GM19463 (cell line): ENCODE measurements around the gene OR52W1.

Experiments
- ATAC-seq: cut with Tn5 transposase; IDR thresholded peaks from one replicate; pipeline ENCODE4 v1.9.1; 2021; ENCODE audit warnings: mild to moderate bottlenecking, moderate library complexity; ENCODE audit not compliant: unreplicated experiment

OR52W1 gene

GRCh38 chr11:6199174-6199810 is at the start of gene OR52W1:
Gene OR52W1 (plus strand): TSS chr11:6199224. CDS start chr11:6199224, 0 bp downstream.
- no peak for ATAC-seq

- no peak for ATAC-seq
Observed at GRCh38 chr11:6151117-6151516, 47.9 kb upstream of the OR52W1 start.

GRCh38 chr11:6152126-6152525 is 46.9 kb upstream of the OR52W1 start:
- no peak for ATAC-seq

GRCh38 chr11:6156628-6157359 is 42.2 kb upstream of the OR52W1 start:
- ATAC-seq: no peak

GRCh38 chr11:6170226-6170625 is 28.8 kb upstream of the OR52W1 start, which contains the start of gene OR52B2:
Gene OR52B2 (minus strand): TSS chr11:6170326. CDS start chr11:6170326, 0 bp downstream.
- no peak for ATAC-seq

GRCh38 chr11:6175440-6175839 is 23.6 kb upstream of the OR52W1 start:
- no peak for ATAC-seq

GRCh38 chr11:6191742-6192141 is 7.3 kb upstream of the OR52W1 start:
- ATAC-seq: no peak

- no peak for ATAC-seq
Observed at GRCh38 chr11:6194065-6194581, 4.9 kb upstream of the OR52W1 start.

- ATAC-seq: peak; percentile 61
Observed at GRCh38 chr11:6196396-6196795, 2.6 kb upstream of the OR52W1 start.

- no peak for ATAC-seq
Observed at GRCh38 chr11:6197466-6198200, 1.4 kb upstream of the OR52W1 start.

GRCh38 chr11:6200975-6201374 is 2.0 kb downstream of the OR52W1 start:
- ATAC-seq: no peak

- no peak for ATAC-seq
Observed at GRCh38 chr11:6201481-6201880, 2.5 kb downstream of the OR52W1 start.

GRCh38 chr11:6202041-6202440 is 3.0 kb downstream of the OR52W1 start:
- no peak for ATAC-seq

GRCh38 chr11:6203327-6203726 is 4.3 kb downstream of the OR52W1 start:
- peak; percentile 87 for ATAC-seq

GRCh38 chr11:6204706-6205105 is 5.7 kb downstream of the OR52W1 start:
- ATAC-seq: no peak

GRCh38 chr11:6205366-6205765 is 6.3 kb downstream of the OR52W1 start, which contains the start of gene C11orf42:
Gene C11orf42 (plus strand): TSS chr11:6205557. CDS start chr11:6205616, 59 bp downstream.
- ATAC-seq: no peak

- ATAC-seq: no peak
Observed at GRCh38 chr11:6206456-6207180, 7.6 kb downstream of the OR52W1 start.

- no peak for ATAC-seq
Observed at GRCh38 chr11:6209801-6210200, 10.8 kb downstream of the OR52W1 start.

GRCh38 chr11:6210274-6210955 is 11.4 kb downstream of the OR52W1 start:
- ATAC-seq: no peak

- ATAC-seq: no peak
Observed at GRCh38 chr11:6214530-6214929, 15.5 kb downstream of the OR52W1 start.
